HPDE6-E6E7 (cell line): ENCODE results near the gene CNTNAP2.

Source experiments
- DNase-seq: peaks from one replicate; pipeline ENCODE4 v3.0.0; 2011; ENCODE audit warnings: missing footprints; ENCODE audit errors: extremely low spot score

Gene CNTNAP2

GRCh38 chr7:148093375-148094166 lies 1977.0 kb downstream of the CNTNAP2 start:
- DNase-seq, result no peak

DNA sequence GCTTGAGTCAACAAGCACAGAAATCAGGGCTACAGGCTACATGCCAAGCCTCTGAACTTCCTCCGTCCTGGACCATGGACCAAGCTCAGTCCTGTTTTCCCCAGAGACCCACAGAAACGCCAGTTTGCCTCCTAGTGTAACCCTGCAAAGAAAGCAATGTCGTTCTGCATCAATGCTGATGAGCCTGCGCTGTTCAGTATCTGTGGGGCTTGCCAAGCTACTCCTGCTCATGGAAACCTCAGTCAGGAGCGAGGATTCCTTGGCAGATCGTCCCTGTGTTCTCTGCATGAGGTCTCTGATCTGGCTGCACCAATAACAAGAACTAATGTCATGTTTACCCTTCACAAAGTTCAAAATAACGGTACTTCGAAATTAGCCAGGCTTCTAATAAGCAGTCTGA lies 1978.5 kb downstream of the CNTNAP2 start:
- DNase-seq, result no peak

- no peak for DNase-seq
Observed at GRCh38 chr7:148104136-148104716, 1987.6 kb downstream of the CNTNAP2 start.

DNA sequence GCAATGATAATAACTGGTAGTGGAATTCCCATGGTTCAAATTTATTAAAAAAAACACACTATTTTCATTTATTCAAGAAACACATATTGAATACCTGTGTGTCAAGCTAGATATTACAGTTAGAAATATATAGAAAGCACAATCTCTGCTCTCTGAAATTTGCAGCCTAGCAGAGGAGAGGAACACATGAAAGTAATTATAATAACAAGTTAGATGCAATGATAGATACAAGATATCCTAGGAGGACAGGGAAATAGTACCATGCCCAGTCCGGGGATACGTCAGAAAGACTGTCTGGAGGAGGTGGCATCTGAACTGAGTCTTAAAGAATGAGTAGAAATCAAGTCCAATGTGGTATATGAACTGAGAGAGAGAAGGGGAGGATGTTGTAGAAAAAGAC lies 1988.3 kb downstream of the CNTNAP2 start:
- no peak for DNase-seq

GRCh38 chr7:148105853-148106252 lies 1989.3 kb downstream of the CNTNAP2 start:
- DNase-seq, result no peak

GRCh38 chr7:148107443-148108127 lies 1991.0 kb downstream of the CNTNAP2 start:
- no peak for DNase-seq

GRCh38 chr7:148108381-148108780 lies 1991.8 kb downstream of the CNTNAP2 start:
- DNase-seq, result no peak

DNA sequence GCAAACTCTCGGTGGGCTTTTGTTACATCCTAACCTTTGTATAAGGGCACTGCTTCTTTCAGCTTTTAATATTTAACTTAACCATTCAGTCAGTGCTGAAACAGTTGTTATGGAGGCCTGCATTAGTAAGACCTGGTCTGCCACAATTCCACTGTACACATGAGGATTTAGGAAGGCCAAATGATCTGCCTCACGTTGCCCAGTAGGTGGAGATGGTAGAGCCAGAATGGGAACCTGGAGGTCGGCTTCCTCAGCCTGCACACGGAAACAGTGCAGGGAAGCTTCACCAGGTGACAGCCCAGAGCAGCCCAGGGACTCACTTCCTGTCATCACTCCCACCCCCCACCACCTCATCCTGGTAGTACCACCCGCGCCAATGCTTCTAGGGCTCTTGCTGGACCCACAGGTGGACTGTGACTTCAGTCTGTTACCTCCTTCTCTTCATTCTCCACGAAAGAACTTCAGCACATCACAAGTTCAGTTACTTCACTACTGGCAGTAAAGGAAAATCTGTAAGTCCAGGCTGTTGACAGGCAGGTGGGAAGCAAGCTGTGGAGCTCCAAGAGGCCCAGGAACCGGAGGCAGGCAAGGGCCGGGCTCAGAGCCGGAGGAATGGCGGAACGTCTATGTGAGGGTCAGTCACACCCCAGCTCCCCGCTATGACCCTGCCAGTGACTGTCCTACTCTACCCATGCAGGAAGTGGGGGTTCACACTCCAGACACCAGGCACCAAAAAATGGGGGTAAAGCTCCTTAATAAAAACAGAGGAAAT lies 1993.7 kb downstream of the CNTNAP2 start:
- no peak for DNase-seq

DNA sequence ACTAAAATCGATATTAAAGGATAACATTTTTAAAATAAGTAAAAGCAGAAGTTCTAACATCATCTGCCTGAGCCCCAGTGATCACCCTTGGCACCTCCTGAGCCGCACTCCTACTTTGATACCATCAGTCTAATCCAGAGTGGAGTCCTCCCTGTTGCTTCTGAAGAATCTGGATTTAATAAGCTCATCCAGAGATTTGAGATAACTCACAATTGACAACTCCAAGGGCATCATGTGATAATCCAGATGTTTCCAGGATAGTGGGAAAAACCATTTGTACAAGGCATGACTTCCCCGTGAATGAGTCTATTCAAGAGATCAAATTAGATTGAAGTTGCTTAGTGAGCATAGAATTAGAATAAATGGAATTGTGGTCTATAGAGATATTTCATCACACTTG lies 1998.2 kb downstream of the CNTNAP2 start:
- no peak for DNase-seq

GRCh38 chr7:148115308-148115707 lies 1998.7 kb downstream of the CNTNAP2 start:
- no peak for DNase-seq

- no peak for DNase-seq
Observed at GRCh38 chr7:148116195-148116594, 1999.6 kb downstream of the CNTNAP2 start.

DNA sequence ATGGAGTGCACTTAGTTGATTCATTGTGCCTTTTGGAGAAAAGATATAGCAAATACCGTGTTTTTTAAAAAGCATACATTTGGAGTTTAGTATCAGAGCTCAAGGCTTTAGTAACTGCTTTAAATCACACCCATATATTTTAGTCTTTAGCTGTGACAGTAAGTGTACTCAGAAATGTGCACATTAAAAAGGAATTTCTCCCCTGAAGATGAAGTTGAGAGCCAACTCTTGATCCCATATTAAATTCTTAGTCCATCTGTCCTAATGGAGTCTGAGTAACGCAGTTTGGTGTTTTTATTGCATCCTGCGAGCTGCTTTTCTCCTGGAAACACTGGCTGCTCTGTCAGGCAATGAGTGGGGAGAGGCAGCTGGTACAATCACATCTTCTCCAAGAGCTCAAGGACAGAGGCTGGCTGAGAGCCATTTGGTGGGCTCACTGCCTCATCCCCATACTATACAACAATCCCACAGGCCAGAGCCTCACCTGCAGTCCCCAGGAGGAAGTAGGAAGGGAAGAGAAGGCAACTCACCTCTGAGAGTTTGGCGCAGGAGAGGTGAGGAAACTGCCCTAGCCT lies 2000.3 kb downstream of the CNTNAP2 start:
- DNase-seq, result no peak

DNA sequence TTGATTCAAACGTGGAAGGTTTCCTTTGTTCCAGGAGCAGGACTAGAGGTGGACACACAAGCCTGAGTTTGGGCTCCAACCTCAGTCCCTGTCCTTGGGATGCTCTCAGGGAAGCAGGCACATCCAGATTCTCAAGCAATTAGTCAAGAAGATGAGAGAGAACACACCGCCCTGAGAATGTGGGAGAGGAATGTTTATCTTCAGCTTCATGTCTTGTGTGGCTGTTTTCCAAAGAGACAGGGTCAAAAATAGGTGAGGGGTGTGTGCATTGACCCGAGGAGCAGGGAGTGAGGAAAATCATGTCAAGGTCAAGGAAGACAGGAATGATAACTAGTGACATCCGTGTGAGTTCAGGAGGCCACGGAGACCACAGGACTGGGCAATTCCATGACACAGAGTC lies 2001.8 kb downstream of the CNTNAP2 start:
- no peak for DNase-seq

GRCh38 chr7:148121401-148121800 lies 2004.8 kb downstream of the CNTNAP2 start:
- DNase-seq, result no peak

- no peak for DNase-seq
Observed at GRCh38 chr7:148121847-148122246, 2005.2 kb downstream of the CNTNAP2 start.

DNA sequence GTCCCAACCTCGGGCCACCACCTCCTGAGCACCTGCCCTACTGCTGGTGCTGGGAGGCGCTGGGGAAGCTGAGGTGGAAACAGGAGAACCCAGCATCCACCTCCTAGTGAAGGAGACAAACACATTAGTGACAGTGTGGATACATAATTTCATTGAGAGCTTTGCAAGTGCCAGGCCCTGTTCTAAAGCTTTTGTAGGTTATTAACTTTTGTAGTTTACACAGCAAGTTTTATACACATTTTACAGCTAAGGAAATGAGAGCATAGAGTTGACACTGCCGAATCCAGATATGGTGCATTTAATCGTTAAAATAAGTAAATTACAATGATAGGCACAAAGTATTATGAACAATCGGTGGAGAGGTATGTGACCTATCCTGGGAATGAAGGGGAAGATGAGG lies 2007.9 kb downstream of the CNTNAP2 start:
- no peak for DNase-seq

- DNase-seq, result no peak
Observed at GRCh38 chr7:148127374-148127773, 2010.8 kb downstream of the CNTNAP2 start.

DNA sequence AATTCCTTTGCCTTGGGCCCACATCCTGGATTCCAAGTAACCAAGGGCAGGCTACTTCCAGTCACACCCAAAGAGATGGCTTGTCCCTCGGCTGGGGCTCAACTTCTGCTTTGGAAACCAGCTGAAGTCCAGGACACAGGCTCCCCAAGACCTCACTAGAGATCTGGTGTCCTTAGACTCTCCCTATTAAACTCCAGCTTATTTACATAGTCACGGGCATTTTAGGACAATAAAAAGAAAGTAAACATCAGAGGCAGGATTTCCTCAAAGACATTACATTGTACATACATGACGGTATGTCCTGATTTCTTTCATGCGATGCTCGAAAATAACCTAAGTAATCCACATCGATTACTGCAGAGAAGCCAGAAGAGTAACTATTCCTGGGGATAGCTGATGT lies 2012.4 kb downstream of the CNTNAP2 start:
- no peak for DNase-seq

DNA sequence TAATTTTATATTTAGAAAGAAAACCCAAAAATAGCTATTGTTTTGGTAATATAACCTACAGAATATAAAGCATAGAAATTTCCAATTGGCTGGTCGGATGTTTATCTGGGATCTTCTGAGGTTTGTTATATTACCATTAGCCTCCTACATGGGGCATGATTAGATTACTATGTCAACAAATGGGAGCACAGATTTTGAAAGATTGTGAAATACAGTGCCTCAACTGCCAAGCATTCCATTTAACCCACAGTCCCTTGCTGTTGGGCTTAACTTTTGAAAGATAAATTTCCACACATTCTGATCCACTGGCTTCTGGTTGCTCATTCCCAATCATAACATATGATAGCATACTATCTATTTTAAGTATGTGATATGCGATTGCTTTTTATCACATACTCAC lies 2018.5 kb downstream of the CNTNAP2 start:
- no peak for DNase-seq

DNA sequence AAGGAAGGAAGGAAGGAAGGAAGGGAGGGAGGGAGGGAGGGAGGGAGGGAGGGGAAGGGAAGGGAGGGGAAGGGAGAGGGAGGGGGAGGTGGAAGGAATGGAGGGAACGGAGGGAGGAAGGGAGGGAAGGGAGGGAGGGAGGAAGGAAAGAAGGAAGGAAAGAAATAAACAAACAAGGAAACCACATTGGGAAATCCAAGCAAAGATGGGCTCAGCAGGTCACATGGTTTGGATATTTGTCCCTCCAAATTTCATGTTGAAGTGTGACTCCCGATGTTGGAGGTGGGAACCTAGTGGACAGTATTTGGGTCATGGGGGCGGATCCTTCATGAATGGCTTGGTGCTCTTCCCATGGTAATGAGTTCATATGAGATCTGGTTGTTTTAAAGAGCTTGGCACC lies 2019.4 kb downstream of the CNTNAP2 start:
- no peak for DNase-seq

- DNase-seq, result no peak
Observed at GRCh38 chr7:148142660-148143248, 2026.2 kb downstream of the CNTNAP2 start.
